Activated CD8-positive, alpha-beta memory T cell treated with anti-CD3 and anti-CD28 coated beads, Interleukin-2, amount 50 U/mL, for 4 hours (primary cell): ENCODE measurements around the gene XPNPEP2.

Experiments used
- DNase-seq: peaks from one replicate; pipeline ENCODE4 v3.0.0-alpha.2; 2020

The XPNPEP2 gene

GRCh38 chrX:129750971-129751370 lies 12.2 kb downstream of the XPNPEP2 start:
- no peak for DNase-seq

- DNase-seq: no peak
These were observed 15.6 kb downstream of the XPNPEP2 start for GRCh38 chrX:129754056-129755024.

GRCh38 chrX:129755779-129756650 lies 17.2 kb downstream of the XPNPEP2 start:
- DNase-seq: no peak

- DNase-seq: peak; percentile 51
These were observed 20.8 kb downstream of the XPNPEP2 start for GRCh38 chrX:129759576-129760061.

DNA sequence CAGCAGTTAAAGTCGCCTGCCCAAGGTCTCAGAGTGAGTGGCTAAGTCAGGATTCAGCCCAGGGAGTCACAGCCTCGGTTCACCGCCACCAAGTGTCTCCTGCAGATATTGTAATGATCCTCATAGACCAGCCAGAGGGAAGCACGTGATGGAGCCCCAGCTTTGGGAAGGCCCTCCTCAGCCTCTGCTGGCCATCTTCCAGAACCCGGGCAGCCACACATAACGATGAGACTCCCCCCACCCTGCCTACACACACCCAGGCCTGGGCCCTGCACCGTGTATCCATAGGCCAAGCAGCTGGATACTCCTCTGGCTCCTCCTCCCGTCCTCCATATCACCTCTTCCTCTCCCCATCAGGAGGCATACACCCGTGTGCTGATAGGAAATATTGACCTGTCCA lies 21.4 kb downstream of the XPNPEP2 start:
- no peak for DNase-seq

GRCh38 chrX:129760981-129761380 lies 22.2 kb downstream of the XPNPEP2 start:
- no peak for DNase-seq

GRCh38 chrX:129761596-129761995 lies 22.8 kb downstream of the XPNPEP2 start:
- DNase-seq: no peak

DNA sequence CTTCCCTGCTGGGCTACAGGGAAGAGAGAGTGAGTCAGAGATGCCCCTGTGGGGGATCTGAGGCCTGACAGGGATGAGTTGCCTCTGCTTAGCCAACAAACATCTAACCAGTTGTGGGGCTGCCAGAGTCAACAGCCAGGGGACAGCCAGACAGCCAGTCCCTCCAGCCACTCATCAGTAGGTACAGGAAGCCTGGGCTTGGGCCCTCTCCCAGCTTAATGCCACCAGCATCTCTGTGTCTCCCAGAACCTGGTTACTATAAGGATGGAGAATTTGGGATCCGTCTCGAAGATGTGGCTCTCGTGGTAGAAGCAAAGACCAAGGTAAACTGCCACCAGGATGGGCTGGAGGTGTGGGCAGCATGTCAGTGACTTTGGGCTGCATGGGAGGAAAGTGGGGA lies 23.7 kb downstream of the XPNPEP2 start:
- DNase-seq: no peak

GRCh38 chrX:129763666-129764065 lies 24.9 kb downstream of the XPNPEP2 start:
- DNase-seq: no peak

DNA sequence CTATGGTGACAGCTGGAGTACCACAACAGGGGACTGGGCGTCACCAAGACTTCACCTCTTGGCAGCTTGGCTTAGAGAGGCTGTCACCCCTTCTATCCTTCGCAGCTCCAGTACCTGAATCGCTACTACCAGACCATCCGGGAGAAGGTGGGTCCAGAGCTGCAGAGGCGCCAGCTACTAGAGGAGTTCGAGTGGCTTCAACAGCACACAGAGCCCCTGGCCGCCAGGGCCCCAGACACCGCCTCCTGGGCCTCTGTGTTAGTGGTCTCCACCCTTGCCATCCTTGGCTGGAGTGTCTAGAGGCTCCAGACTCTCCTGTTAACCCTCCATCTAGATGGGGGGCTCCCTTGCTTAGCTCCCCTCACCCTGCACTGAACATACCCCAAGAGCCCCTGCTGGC lies 29.4 kb downstream of the XPNPEP2 start:
- DNase-seq: no peak

GRCh38 chrX:129768586-129769466 lies 30.0 kb downstream of the XPNPEP2 start:
- no peak for DNase-seq

DNA sequence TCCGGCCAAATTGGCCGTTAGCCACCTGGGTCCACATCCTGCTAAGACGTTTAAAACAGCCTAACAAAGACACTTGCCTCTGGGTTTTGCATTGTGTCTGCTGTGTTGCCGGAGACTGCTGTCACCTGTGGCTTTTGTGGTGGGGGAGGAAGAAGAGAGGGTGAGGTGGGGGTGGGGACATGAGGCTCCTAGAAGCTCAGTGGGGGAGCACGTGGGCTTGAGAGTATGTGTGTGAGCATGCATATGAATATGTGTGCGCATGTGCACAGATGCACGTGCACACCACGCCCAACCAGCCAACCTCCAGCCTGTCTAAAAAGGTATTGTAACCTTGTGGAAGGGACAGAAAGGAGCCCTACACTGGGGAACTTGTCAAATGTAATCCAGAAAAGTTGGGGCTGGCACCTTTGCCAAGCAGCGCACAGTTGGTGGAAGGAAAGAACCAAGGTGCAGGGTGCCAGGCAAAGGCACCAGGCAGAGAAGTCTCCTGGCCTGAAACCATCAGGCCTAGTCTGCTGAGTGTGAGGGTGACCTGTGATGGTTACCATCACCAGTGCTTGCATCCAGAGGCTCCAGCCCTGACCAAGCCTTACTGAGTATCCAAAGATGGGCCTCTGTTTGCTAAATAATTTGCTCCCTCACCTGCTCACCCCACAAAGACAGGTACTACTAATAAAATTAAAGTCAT lies 30.8 kb downstream of the XPNPEP2 start:
- peak; percentile 67 for DNase-seq

DNA sequence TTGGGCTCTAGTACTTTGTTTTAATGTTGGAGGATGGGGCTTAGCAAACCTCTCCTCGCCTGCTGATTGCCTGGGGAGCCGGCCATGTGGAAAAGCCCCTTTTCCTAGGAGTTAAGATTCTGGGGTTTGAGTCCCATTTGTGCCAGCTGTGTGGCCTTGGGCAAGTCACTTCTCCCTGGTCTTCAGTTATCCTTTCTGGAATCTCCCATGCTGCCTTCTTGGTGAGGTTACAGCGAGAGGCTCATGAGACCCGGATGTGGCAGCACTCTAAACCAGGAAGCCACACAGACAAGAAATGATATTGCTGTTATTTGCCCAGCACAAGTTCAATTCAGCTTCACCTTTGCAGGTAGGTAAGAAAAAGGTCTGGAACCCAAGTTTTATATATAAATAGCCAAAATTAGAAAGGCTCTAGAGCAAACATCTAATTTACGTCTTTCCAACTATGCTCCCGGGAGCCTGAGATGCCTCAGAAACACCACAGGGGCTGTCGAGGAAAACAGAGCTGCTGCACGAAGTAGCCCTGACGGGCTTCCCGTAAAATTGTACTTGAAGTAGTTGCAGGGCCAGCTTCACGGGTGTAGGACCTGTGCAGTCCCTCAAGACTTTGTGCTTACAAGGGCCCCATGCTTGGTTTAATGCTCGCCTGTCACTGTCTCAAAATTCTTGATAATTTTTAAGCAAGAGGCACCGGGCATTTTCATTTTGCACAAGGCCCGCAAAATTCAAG lies 32.7 kb downstream of the XPNPEP2 start:
- DNase-seq: no peak

DNA sequence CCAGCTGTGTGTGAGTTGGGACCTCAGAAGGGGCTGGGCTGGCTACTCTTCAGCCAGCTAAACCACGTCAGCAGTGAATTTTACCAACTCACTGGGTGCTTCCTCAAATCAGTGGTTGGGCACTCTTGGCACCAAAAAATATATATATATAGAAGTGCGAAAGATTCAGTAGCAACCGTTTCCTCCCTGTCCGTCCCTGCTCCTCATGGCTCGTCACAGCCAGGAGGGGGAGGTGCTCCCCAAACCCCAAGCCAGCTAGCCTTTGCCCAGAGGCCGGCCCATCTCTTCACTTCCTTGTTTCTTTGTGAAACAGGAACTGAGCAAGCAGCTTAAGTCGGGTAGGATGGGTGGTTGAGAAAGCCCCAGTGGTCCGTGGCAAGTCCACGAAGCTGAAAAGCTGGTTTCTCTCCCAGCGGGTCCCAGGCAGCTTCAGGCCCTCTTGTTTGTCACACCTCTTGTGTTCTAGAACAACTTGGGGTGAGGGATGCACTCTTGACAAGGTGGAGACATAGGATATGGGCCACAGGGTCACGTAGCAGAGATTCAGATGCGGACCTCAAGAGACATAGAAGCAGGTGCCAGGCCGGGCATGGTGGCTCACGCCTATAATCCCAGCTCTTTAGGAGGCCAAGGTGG lies 34.1 kb downstream of the XPNPEP2 start:
- DNase-seq: peak; percentile 31

DNA sequence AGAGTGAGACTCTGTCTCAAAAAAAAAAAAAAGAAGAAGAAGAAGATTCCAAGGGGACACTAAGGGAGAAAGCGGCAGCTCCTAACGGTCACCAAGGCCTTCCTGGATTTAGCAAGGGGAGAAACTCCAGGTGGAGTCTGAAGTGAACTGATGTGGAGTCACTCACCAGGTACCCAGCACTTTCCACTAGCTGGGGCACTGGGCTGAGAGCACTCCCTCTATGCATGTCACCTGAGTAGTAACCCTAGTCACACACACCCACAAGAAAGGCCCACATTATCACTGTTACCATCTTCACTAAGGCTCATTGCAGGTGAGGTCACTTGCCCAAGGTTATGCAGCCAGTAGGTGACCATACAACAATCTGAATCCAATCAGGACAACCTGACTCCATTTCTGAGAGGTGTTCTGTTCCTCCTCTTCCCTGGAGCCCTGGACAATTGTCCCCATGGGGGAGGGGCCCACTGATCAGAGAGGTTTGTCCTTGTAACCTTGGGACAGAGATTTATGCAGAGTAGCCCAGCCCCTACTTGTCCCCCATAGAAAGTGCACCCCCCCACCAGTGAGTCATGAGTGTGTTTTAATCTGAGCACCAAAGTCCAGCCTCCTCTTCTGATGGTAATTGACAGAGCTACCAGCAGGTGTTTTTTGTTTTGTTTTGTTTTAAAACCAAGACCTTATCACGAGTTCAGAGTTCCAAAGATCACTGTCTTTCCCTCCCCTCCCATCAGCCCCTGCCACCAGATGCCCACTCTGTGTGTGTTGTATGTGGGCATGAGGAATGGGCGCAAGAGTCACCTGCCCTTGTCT lies 35.1 kb downstream of the XPNPEP2 start:
- peak; percentile 38 for DNase-seq

GRCh38 chrX:129777218-129778030 lies 38.6 kb downstream of the XPNPEP2 start:
- peak; percentile 68 for DNase-seq

- no peak for DNase-seq
These were observed 40.4 kb downstream of the XPNPEP2 start for GRCh38 chrX:129779086-129779672.

- DNase-seq: peak; percentile 48
These were observed 41.0 kb downstream of the XPNPEP2 start, which contains the start of gene SASH3 for GRCh38 chrX:129779747-129780146. TSS of gene SASH3 (plus strand) at chrX:129779949. CDS start at chrX:129780098, 149 bp downstream.
